HepG2 (cell line): ENCODE data around the gene ACER3.

Experiments used
- ATF3 ChIP-seq: sonication (generic); formaldehyde crosslinking; IDR thresholded peaks from 2 replicates; pipeline ENCODE4 v1.4.0; 2020; ENCODE audit warnings: missing genetic modification reagents
- CEBPZ ChIP-seq: IDR thresholded peaks from 2 replicates; pipeline ENCODE4 v1.6.1; 2012; ENCODE audit warnings: low read length, improper control_type of control experiment
- CTCF ChIP-seq: sonication (generic); formaldehyde crosslinking; IDR thresholded peaks from 2 replicates; pipeline ENCODE4 v1.5.0; 2020; ENCODE audit warnings: mild to moderate bottlenecking, missing genetic modification reagents, moderate library complexity
- EZH2 ChIP-seq: conservative IDR thresholded peaks from 2 replicates; pipeline ENCODE4 v1.6.1; 2012; ENCODE audit warnings: mild to moderate bottlenecking, low read depth, low read length, moderate library complexity
- FOSL2 ChIP-seq: sonication (generic); formaldehyde crosslinking; IDR thresholded peaks from 2 replicates; pipeline ENCODE4 v1.4.0; 2020; ENCODE audit warnings: missing genetic modification reagents
- HOXA7 ChIP-seq: sonication (generic); formaldehyde crosslinking; IDR thresholded peaks from 2 replicates; pipeline ENCODE4 v1.8.1; 2022; ENCODE audit warnings: mild to moderate bottlenecking, missing genetic modification reagents, moderate library complexity
- KLF12 ChIP-seq: sonication (generic); formaldehyde crosslinking; IDR thresholded peaks from 2 replicates; pipeline ENCODE4 v1.4.0; 2020; ENCODE audit warnings: missing genetic modification reagents, borderline replicate concordance
- KLF13 ChIP-seq: sonication (generic); formaldehyde crosslinking; IDR thresholded peaks from 2 replicates; pipeline ENCODE4 v1.4.0; 2020; ENCODE audit warnings: mild to moderate bottlenecking, missing genetic modification reagents
- POLR2AphosphoS5 ChIP-seq: IDR thresholded peaks from 2 replicates; pipeline ENCODE4 v1.6.1; 2012; ENCODE audit warnings: low read depth, low read length
- PRDM4 ChIP-seq: sonication (generic); formaldehyde crosslinking; IDR thresholded peaks from 2 replicates; pipeline ENCODE4 v1.9.0; 2021; ENCODE audit warnings: missing genetic modification reagents, borderline replicate concordance
- XRCC5 ChIP-seq: fragments of 200-400 bp; formaldehyde crosslinking; optimal IDR thresholded peaks from 2 replicates; pipeline ENCODE3; 2017; ENCODE audit warnings: mild to moderate bottlenecking, low read length
- ZNF75D ChIP-seq: sonication (generic); formaldehyde crosslinking; IDR thresholded peaks from 2 replicates; pipeline ENCODE4 v1.8.1; 2023; ENCODE audit warnings: missing genetic modification reagents, mild to moderate bottlenecking, borderline replicate concordance
- ZNF839 ChIP-seq: sonication (generic); formaldehyde crosslinking; IDR thresholded peaks from 2 replicates; pipeline ENCODE4 v1.4.0; 2020; ENCODE audit warnings: missing genetic modification reagents, mild to moderate bottlenecking, borderline replicate concordance
- TF ChIP-seq, protein P1 (sequence below): sonication (generic); formaldehyde crosslinking; IDR thresholded peaks from 2 replicates; pipeline ENCODE4 v1.5.0; 2020; ENCODE audit warnings: missing genetic modification reagents

GRCh38 chr11:77020734-77021133 is 160.0 kb downstream of the ACER3 start:
- TF ChIP-seq, protein P1, sequence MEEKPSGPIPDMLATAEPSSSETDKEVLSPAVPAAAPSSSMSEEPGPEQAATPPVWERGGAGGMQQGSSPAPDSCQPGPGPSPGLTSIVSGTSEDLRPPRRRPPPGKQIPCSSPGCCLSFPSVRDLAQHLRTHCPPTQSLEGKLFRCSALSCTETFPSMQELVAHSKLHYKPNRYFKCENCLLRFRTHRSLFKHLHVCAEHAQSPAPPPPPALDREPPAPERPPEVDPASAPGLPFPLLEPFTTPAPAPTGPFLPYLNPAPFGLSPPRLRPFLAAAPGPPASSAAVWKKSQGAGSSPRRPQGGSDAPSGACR = no peak
- no peak for TF ChIP-seq ATF3 (CRISPR knock-in tag)
- no peak for TF ChIP-seq ZNF839 (CRISPR knock-in tag)
- TF ChIP-seq POLR2AphosphoS5 = no peak
- no peak for TF ChIP-seq EZH2
- no peak for TF ChIP-seq XRCC5
- TF ChIP-seq HOXA7 = no peak
- TF ChIP-seq KLF13 = no peak
- TF ChIP-seq CTCF (CRISPR knock-in tag) = no peak
- TF ChIP-seq KLF12 = no peak
- no peak for TF ChIP-seq FOSL2 (CRISPR knock-in tag)
- TF ChIP-seq ZNF75D (CRISPR knock-in tag) = no peak
- TF ChIP-seq CEBPZ = no peak
- no peak for TF ChIP-seq PRDM4
